Measurements from ENCODE around the gene SELPLG.

DNA sequence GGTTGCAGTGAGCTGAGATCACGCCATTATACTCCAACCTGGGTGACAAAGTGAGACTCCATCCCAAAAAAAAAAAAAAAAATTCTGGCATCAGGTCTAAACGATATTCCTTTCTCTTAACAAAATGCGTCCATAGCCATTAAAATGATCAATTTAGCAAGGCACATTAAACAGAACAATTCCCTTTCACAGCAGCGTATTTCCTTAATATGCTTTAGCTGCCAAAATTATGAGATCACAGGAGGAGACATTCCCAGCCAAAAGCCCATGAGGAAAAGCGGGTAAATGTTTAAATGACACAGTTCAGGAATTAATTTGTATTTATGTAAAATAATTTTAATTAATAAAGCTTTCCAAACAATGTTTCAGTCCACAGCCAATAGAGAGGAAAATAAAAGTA lies 43.0 kb upstream of the SELPLG start:
- TF ChIP-seq POLR2A (IDR thresholded peaks at IDR 0.05; ENCODE audit: low read depth): no peak
- TF ChIP-seq, protein P1, sequence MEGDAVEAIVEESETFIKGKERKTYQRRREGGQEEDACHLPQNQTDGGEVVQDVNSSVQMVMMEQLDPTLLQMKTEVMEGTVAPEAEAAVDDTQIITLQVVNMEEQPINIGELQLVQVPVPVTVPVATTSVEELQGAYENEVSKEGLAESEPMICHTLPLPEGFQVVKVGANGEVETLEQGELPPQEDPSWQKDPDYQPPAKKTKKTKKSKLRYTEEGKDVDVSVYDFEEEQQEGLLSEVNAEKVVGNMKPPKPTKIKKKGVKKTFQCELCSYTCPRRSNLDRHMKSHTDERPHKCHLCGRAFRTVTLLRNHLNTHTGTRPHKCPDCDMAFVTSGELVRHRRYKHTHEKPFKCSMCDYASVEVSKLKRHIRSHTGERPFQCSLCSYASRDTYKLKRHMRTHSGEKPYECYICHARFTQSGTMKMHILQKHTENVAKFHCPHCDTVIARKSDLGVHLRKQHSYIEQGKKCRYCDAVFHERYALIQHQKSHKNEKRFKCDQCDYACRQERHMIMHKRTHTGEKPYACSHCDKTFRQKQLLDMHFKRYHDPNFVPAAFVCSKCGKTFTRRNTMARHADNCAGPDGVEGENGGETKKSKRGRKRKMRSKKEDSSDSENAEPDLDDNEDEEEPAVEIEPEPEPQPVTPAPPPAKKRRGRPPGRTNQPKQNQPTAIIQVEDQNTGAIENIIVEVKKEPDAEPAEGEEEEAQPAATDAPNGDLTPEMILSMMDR (IDR thresholded peaks at IDR 0.05): no peak
- no peak for TF ChIP-seq POLR2AphosphoS5 (IDR thresholded peaks at IDR 0.05)
